H1 (cell line): ENCODE results near the gene TVP23A. TPM values are rescaled to one million over a fixed set of nuclear protein-coding genes. Genes with fewer than 3 reads are reported as not detected.

Source experiments
- ATF3 ChIP-seq: IDR thresholded peaks from 2 replicates; pipeline ENCODE4 v1.6.1; 2011; ENCODE audit warnings: low read depth, mild to moderate bottlenecking, low read length; ENCODE audit not compliant: insufficient read depth
- CHD1 ChIP-seq: IDR thresholded peaks from 2 replicates; pipeline ENCODE4 v1.6.1; 2012; ENCODE audit warnings: low read depth, low read length, improper control_type of control experiment
- CHD7 ChIP-seq: fragments of 300-600 bp; sonication (generic); IDR thresholded peaks from 2 replicates; pipeline ENCODE4 v1.7.1; 2012; ENCODE audit warnings: low read length, moderate library complexity, mild to moderate bottlenecking, inconsistent platforms; ENCODE audit not compliant: insufficient replicate concordance
- CREB1 ChIP-seq: IDR thresholded peaks from 2 replicates; pipeline ENCODE4 v1.6.1; 2012; ENCODE audit warnings: inconsistent platforms
- GTF2F1 ChIP-seq: IDR thresholded peaks from 2 replicates; pipeline ENCODE4 v1.6.1; 2012; ENCODE audit warnings: low read depth, low read length, improper control_type of control experiment, borderline replicate concordance
- HDAC6 ChIP-seq: IDR thresholded peaks from one replicate; pipeline ENCODE4 v1.7.1; 2012; ENCODE audit warnings: low read depth, mild to moderate bottlenecking, inconsistent platforms, low read length, moderate library complexity
- JUN ChIP-seq: IDR thresholded peaks from 2 replicates; pipeline ENCODE4 v1.6.1; 2011; ENCODE audit warnings: low read depth, mild to moderate bottlenecking, improper control_type of control experiment, low read length
- POU5F1 ChIP-seq: IDR thresholded peaks from 2 replicates; pipeline ENCODE4 v1.6.1; 2011; ENCODE audit warnings: low read depth, mild to moderate bottlenecking, low read length, moderate library complexity
- RNF2 ChIP-seq: fragments of 200-900, 300-1000 bp; sonication (generic); IDR thresholded peaks from 2 replicates; pipeline ENCODE4 v1.7.1; 2016; ENCODE audit warnings: borderline replicate concordance, low read depth, mild to moderate bottlenecking, antibody characterized with exemption, low read length; ENCODE audit not compliant: poor library complexity, severe bottlenecking; ENCODE audit errors: missing control alignments
- SP4 ChIP-seq: IDR thresholded peaks from 2 replicates; pipeline ENCODE4 v1.6.1; 2012; ENCODE audit warnings: low read length, inconsistent platforms
- TAF1 ChIP-seq: IDR thresholded peaks from 2 replicates; pipeline ENCODE4 v1.6.1; 2011; ENCODE audit warnings: mild to moderate bottlenecking, low read depth, low read length
- TEAD4 ChIP-seq: IDR thresholded peaks from 2 replicates; pipeline ENCODE4 v1.6.1; 2012; ENCODE audit warnings: low read depth, low read length, inconsistent platforms, mixed read lengths
- polyA plus RNA-seq, 7 experiments: library from polyadenylated mRNA; depleted of rRNA in 3 of 7; stranded (reverse) in 5 of 7; unstranded in 2 of 7; fragments of >200 nt in 5 of 7; fragments of 200-250 nt in 2 of 7; gene quantifications; 1 replicate in 5 of 7; 2 replicates in 1 of 7; 4 replicates in 1 of 7; pipeline versions ENCODE4 v1.2.1 to v1.2.3, GENCODE V29; 2011 to 2013; ENCODE audit warnings: missing spikeins in 2 of 7, mixed read lengths in 2 of 7
- total RNA-seq: library from RNA; stranded (reverse); fragmentation: NEBNext Ultra II Directional; extraction: Animal tissue kit (Norgen Biotek cat#: 25700); gene quantifications from 2 replicates; pipeline ENCODE4 v1.2.1, GENCODE V29; 2021

TVP23A gene
- total and polyA plus RNA-seq, 2 of the 8 experiments (the other 6 are each of a cell fraction or from before 2014, with no cell fraction given) = 2.2 to 3.1 TPM

- TF ChIP-seq CHD7 (no peak), TEAD4 (no peak), RNF2 (no peak), JUN (no peak), GTF2F1 (no peak), SP4 (no peak), TAF1 (no peak), POU5F1 (no peak), CHD1 (no peak), ATF3 (no peak), HDAC6 (no peak), CREB1 (no peak)
Measured at GRCh38 chr16:10753670-10754069, 64.9 kb downstream of the TVP23A start (continued).
